Keratinocyte (primary cell): Measurements from ENCODE around the gene OSBPL1A. TPM values are rescaled to one million over a fixed set of nuclear protein-coding genes. Genes with fewer than 3 reads are reported as not detected.

Source experiments
- DNase-seq: peaks from one replicate; pipeline ENCODE4 v3.0.0-alpha.2; 2011; ENCODE audit warnings: low read depth, missing footprints, low spot score
- FAIRE-seq: peaks from 2 replicates; lab custom pipeline; 2011; peaks lifted over from hg19 to GRCh38; lab: Jason Lieb, UNC
- H2AFZ ChIP-seq: 2 replicates; pipeline ENCODE4 v1.6.0; 2012; ENCODE audit warnings: low read length, control low read depth, inconsistent platforms; ENCODE audit not compliant: control insufficient read depth
- H3K27ac ChIP-seq: 2 replicates; pipeline ENCODE4 v1.5.1; 2011; ENCODE audit warnings: low read length; ENCODE audit not compliant: control insufficient read depth, insufficient read depth
- H3K27me3 ChIP-seq: 3 replicates; pipeline ENCODE4 v1.6.0; 2011; ENCODE audit warnings: low read length; ENCODE audit not compliant: control insufficient read depth, insufficient read depth; ENCODE audit errors: extremely low read depth
- H3K36me3 ChIP-seq, 2 experiments: 2 replicates in 1 of 2; 3 replicates in 1 of 2; pipeline ENCODE4 v1.5.1; 2011; ENCODE audit warnings: low read length in 2 of 2, mild to moderate bottlenecking in 1 of 2; ENCODE audit not compliant: control insufficient read depth in 2 of 2, insufficient read depth in 2 of 2; ENCODE audit errors: extremely low read depth in 1 of 2
- H3K4me1 ChIP-seq: 3 replicates; pipeline ENCODE4 v1.5.1; 2011; ENCODE audit warnings: low read length; ENCODE audit not compliant: control insufficient read depth, insufficient read depth; ENCODE audit errors: extremely low read depth
- H3K4me2 ChIP-seq: 3 replicates; pipeline ENCODE4 v1.6.0; 2011; ENCODE audit warnings: low read depth, low read length; ENCODE audit not compliant: control insufficient read depth, insufficient read depth; ENCODE audit errors: extremely low read depth
- H3K4me3 ChIP-seq, 3 experiments: fragments of 200-600 bp in 1 of 3; sonication (generic) in 1 of 3; 2 replicates in 2 of 3; 3 replicates in 1 of 3; pipeline ENCODE4 v1.5.1; 2011 to 2016; ENCODE audit warnings: low read length in 3 of 3, mild to moderate bottlenecking in 3 of 3, control low read depth in 2 of 3, inconsistent platforms in 1 of 3, low read depth in 1 of 3, mixed read lengths in 1 of 3, mixed run types in 1 of 3, moderate library complexity in 1 of 3; ENCODE audit not compliant: control insufficient read depth in 2 of 3, insufficient read depth in 2 of 3; ENCODE audit errors: extremely low read depth in 1 of 3
- H3K79me2 ChIP-seq: 2 replicates; pipeline ENCODE4 v1.6.0; 2012; ENCODE audit warnings: low read length; ENCODE audit not compliant: control insufficient read depth, insufficient read depth
- H3K9ac ChIP-seq: 3 replicates; pipeline ENCODE4 v1.6.0; 2011; ENCODE audit warnings: low read length; ENCODE audit not compliant: control insufficient read depth, insufficient read depth; ENCODE audit errors: extremely low read depth
- H3K9me1 ChIP-seq: 3 replicates; pipeline ENCODE4 v1.6.0; 2011; ENCODE audit warnings: low read length; ENCODE audit not compliant: control insufficient read depth, insufficient read depth; ENCODE audit errors: extremely low read depth
- H3K9me3 ChIP-seq: 2 replicates; pipeline ENCODE4 v1.5.1; 2012; ENCODE audit warnings: low read depth, low read length; ENCODE audit not compliant: control insufficient read depth
- H4K20me1 ChIP-seq: 3 replicates; pipeline ENCODE4 v1.6.0; 2011; ENCODE audit warnings: low read length; ENCODE audit not compliant: control insufficient read depth, insufficient read depth; ENCODE audit errors: extremely low read depth
- CTCF ChIP-seq, 3 experiments: IDR thresholded peaks in 1 of 3; conservative IDR thresholded peaks in 1 of 3; optimal IDR thresholded peaks in 1 of 3; 2 replicates in 2 of 3; 3 replicates in 1 of 3; pipeline versions ENCODE3 to v1.5.1; 2011; ENCODE audit warnings: low read length in 3 of 3, mild to moderate bottlenecking in 3 of 3, moderate library complexity in 2 of 3, control low read depth in 1 of 3, inconsistent platforms in 1 of 3; ENCODE audit not compliant: insufficient read depth in 2 of 3; ENCODE audit errors: extremely low read depth in 1 of 3
- EZH2 ChIP-seq: IDR thresholded peaks from one replicate; pipeline ENCODE4 v1.6.1; 2012; ENCODE audit warnings: inconsistent platforms, mild to moderate bottlenecking, low read length, moderate library complexity
- dilution Hi-C: fragments of 300-500 bp; cut with MboI; formaldehyde crosslinking; loops from one replicate; pipeline ENCODE4 v1.7.0; 2020; ENCODE audit warnings: low sequenced_read_pairs; ENCODE audit not compliant: extremely low pct_ligation_motif_present
- polyA plus RNA-seq, 5 experiments: library from polyadenylated mRNA; depleted of rRNA in 3 of 5; stranded (reverse) in 3 of 5; stranded (forward) in 1 of 5; unstranded in 1 of 5; fragments of >200 nt; gene quantifications; 1 replicate in 1 of 5; 2 replicates in 3 of 5; 3 replicates in 1 of 5; pipeline versions ENCODE4 v1.2.1 to v1.2.3, GENCODE V29; 2011 to 2012; ENCODE audit warnings: missing spikeins in 2 of 5, low read depth in 1 of 5, low replicate concordance in 1 of 5

The OSBPL1A gene
- polyA plus RNA-seq, 1 donor (not counting 4 experiments of a cell fraction or from before 2014, with no cell fraction given), result 17.7 TPM

- no peak for TF ChIP-seq CTCF (optimal IDR thresholded peaks at IDR 0.05 in 1 of 3, IDR thresholded peaks at IDR 0.05 in 1 of 3, conservative IDR thresholded peaks at IDR 0.05 in 1 of 3; ENCODE audit: extremely low read depth in 1 of 3, insufficient read depth in 2 of 3, low read length in 3 of 3)
- TF ChIP-seq EZH2, result no peak
- no peaks in the 10 kb centered on the region for H3K4me1 ChIP-seq
- dilution Hi-C loops, result no loop called here
- no peaks in the 10 kb centered on the region for H4K20me1 ChIP-seq
- no peak overlapping the region for H3K27ac ChIP-seq
- no peaks in the 10 kb centered on the region for H3K9me3 ChIP-seq
- DNase-seq, result no peak
- H3K79me2 ChIP-seq, result no peaks in the 10 kb centered on the region
- no peak overlapping the region for H2AFZ ChIP-seq
- no peak overlapping the region for H3K4me2 ChIP-seq
- FAIRE-seq, result no peak
- H3K27me3 ChIP-seq, result no peaks in the 10 kb centered on the region
- no peak overlapping the region for H3K4me3 ChIP-seq
- H3K9me1 ChIP-seq, result no peaks in the 10 kb centered on the region
- H3K9ac ChIP-seq, result no peak overlapping the region
- H3K36me3 ChIP-seq, result no peaks in the 10 kb centered on the region
Observed at GRCh38 chr18:24342347-24342746, 55.3 kb downstream of the OSBPL1A start.

GRCh38 chr18:24341361-24341760 lies 56.3 kb downstream of the OSBPL1A start:
- no peak overlapping the region for H3K4me3 ChIP-seq
- FAIRE-seq, result no peak
- dilution Hi-C loops, result no loop called here

More at GRCh38 chr18:24341361-24341760, 56.3 kb downstream of the OSBPL1A start:
- no peaks in the 10 kb centered on the region for H3K9me3 ChIP-seq
- no peak overlapping the region for H2AFZ ChIP-seq
- H3K9me1 ChIP-seq, result no peaks in the 10 kb centered on the region
- no peaks in the 10 kb centered on the region for H3K36me3 ChIP-seq
- H3K9ac ChIP-seq, result no peak overlapping the region
- no peaks in the 10 kb centered on the region for H3K4me1 ChIP-seq
- DNase-seq, result no peak
- H4K20me1 ChIP-seq, result no peaks in the 10 kb centered on the region
- TF ChIP-seq EZH2, result no peak
- TF ChIP-seq CTCF (optimal IDR thresholded peaks at IDR 0.05 in 1 of 3, IDR thresholded peaks at IDR 0.05 in 1 of 3, conservative IDR thresholded peaks at IDR 0.05 in 1 of 3; ENCODE audit: extremely low read depth in 1 of 3, insufficient read depth in 2 of 3, low read length in 3 of 3), result no peak
- no peak overlapping the region for H3K27ac ChIP-seq
- no peak overlapping the region for H3K4me2 ChIP-seq
- no peaks in the 10 kb centered on the region for H3K79me2 ChIP-seq
- no peaks in the 10 kb centered on the region for H3K27me3 ChIP-seq
